ENCODE measurements around the gene CYB5RL. TPM values are rescaled to one million over a fixed set of nuclear protein-coding genes. Genes with fewer than 3 reads are reported as not detected.

Gene CYB5RL, protein sequence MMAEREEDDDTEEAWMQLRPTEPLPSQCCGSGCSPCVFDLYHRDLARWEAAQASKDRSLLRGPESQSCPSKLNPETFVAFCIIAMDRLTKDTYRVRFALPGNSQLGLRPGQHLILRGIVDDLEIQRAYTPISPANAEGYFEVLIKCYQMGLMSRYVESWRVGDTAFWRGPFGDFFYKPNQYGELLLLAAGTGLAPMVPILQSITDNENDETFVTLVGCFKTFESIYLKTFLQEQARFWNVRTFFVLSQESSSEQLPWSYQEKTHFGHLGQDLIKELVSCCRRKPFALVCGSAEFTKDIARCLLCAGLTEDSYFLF
- 5.1 TPM for total RNA-seq

- H3K9me3 ChIP-seq: no peaks in the 10 kb centered on the region
- H3K36me3 ChIP-seq: peaks cover 4 to 14% of the 10 kb centered on the region in 2 donors
- peak within 1 kb of the TSS; percentile 44 to 68 for H3K27ac ChIP-seq
- peak; percentile 74 to 96 for DNase-seq (ENCODE audit: low spot score in 2 of 2)
- intact Hi-C loops (cut with DNase I): loop anchor here (1.0 to 10.0 kb wide), 4 partner anchors 73 to 515 kb away; partner anchors contain the start of genes SSBP3 and TTC4
- no peaks in the 10 kb centered on the region for H3K27me3 ChIP-seq
- H3K4me3 ChIP-seq: peak within 1 kb of the TSS; percentile 73 to 75
- TF ChIP-seq, protein P1, sequence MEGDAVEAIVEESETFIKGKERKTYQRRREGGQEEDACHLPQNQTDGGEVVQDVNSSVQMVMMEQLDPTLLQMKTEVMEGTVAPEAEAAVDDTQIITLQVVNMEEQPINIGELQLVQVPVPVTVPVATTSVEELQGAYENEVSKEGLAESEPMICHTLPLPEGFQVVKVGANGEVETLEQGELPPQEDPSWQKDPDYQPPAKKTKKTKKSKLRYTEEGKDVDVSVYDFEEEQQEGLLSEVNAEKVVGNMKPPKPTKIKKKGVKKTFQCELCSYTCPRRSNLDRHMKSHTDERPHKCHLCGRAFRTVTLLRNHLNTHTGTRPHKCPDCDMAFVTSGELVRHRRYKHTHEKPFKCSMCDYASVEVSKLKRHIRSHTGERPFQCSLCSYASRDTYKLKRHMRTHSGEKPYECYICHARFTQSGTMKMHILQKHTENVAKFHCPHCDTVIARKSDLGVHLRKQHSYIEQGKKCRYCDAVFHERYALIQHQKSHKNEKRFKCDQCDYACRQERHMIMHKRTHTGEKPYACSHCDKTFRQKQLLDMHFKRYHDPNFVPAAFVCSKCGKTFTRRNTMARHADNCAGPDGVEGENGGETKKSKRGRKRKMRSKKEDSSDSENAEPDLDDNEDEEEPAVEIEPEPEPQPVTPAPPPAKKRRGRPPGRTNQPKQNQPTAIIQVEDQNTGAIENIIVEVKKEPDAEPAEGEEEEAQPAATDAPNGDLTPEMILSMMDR (IDR thresholded peaks at IDR 0.05): no peak
- peaks cover 0 to 16% of the 10 kb centered on the region in 2 donors for H3K4me1 ChIP-seq
Observed at GRCh38 chr1:54199765-54200518, at the start of gene CYB5RL, which contains the start of gene MRPL37. Gene CYB5RL (minus strand): TSS chr1:54200030. CDS start chr1:54195616, 4,414 bp downstream. Gene MRPL37 (plus strand): TSS chr1:54200167. CDS start chr1:54200244, 77 bp downstream.

- intact Hi-C loops (cut with DNase I): no loop called here
Observed at GRCh38 chr1:54248966-54249365, 49.1 kb upstream of the CYB5RL start.

DNA sequence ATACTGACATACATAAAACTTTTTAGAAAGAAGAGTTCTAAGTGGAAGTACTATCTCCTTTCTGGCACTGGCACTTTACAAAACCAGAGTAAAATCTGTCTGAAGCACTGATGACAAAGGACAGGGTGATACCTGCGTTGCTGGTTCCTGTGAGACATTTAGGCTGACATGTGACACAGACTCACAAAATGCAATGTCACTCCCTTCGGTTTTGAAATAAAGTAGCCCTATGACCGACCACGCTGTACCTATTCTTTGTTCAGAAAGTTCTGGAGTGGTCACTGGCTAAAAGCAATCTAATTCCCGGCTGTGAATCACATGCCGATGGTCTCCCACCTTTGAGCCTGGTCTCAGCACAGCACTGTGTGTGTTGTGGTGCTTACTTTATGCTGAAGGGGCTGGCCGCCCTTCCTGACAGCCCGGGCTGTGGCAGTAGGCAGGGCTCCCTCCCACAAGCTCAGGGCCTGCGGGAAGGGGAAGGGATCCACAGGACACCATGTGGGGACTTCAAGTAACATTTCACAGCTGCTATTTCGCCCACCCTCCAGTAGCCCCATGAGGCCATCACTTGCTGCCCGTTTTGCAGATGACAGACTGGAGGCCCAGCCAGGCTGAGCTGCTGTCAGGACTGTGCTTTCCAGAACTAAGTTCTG is 48.2 kb upstream of the CYB5RL start:
- intact Hi-C loops (cut with DNase I): no loop called here
- peaks cover 22 to 37% of the 10 kb centered on the region in 2 donors for H3K36me3 ChIP-seq
- no peak for DNase-seq (ENCODE audit: low spot score in 2 of 2)

More at GRCh38 chr1:54248966-54249365, 49.1 kb upstream of the CYB5RL start:
- H3K4me1 ChIP-seq: peaks cover 0 to 2% of the 10 kb centered on the region in 2 donors
- peak in 1 of 2 donors; percentile 52 for DNase-seq (ENCODE audit: low spot score in 2 of 2)
- TF ChIP-seq, protein P1 (IDR thresholded peaks at IDR 0.05): no peak
- H3K36me3 ChIP-seq: peaks cover 22 to 28% of the 10 kb centered on the region in 2 donors
- H3K27me3 ChIP-seq: no peaks in the 10 kb centered on the region
- H3K9me3 ChIP-seq: no peaks in the 10 kb centered on the region
- H3K27ac ChIP-seq: no peak overlapping the region
- H3K4me3 ChIP-seq: no peak overlapping the region

GRCh38 chr1:54246116-54246721 is 46.4 kb upstream of the CYB5RL start:
- no peaks in the 10 kb centered on the region for H3K9me3 ChIP-seq
- intact Hi-C loops (cut with DNase I): no loop called here
- H3K27me3 ChIP-seq: no peaks in the 10 kb centered on the region
- H3K4me1 ChIP-seq: peaks cover 0 to 2% of the 10 kb centered on the region in 2 donors
- H3K4me3 ChIP-seq: no peak overlapping the region
- no peak overlapping the region for H3K27ac ChIP-seq
- H3K36me3 ChIP-seq: peaks cover 30 to 47% of the 10 kb centered on the region in 2 donors
- TF ChIP-seq, protein P1 (IDR thresholded peaks at IDR 0.05): no peak
- no peak for DNase-seq (ENCODE audit: low spot score in 2 of 2)

More for the DNA sequence above, 48.2 kb upstream of the CYB5RL start:
- Histone ChIP-seq H3K27ac (no peak overlapping the region), H3K4me1 (peaks cover 0 to 2% of the 10 kb centered on the region in 2 donors), H3K4me3 (no peak overlapping the region), H3K9me3 (no peaks in the 10 kb centered on the region), H3K27me3 (no peaks in the 10 kb centered on the region)
- TF ChIP-seq, protein P1 (IDR thresholded peaks at IDR 0.05): no peak

DNA sequence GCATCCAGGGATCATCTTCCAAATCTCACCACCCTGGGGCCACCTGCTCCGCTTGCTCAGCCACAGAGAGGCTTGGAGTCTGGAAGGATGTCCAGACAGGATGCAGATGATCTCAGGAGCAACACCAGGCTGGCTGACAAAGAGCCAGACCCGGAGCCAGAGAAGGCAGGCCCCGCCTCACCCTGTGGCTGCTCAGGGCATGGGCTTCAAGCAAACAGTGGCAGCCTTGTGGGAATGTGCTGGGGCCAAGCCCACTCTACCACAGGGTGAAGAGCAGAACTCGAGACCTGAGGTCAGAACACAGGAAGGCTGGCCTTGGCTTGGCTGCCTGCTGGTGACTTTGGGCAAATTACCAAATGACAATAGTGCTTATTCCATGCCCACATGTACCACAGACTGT is 45.7 kb upstream of the CYB5RL start:
- Histone ChIP-seq H3K4me3 (no peak overlapping the region), H3K36me3 (peaks cover 29 to 50% of the 10 kb centered on the region in 2 donors), H3K4me1 (peaks cover 0 to 2% of the 10 kb centered on the region in 2 donors), H3K27me3 (no peaks in the 10 kb centered on the region), H3K9me3 (no peaks in the 10 kb centered on the region), H3K27ac (no peak overlapping the region)
- DNase-seq (ENCODE audit: low spot score in 2 of 2): no peak
- TF ChIP-seq, protein P1 (IDR thresholded peaks at IDR 0.05): no peak
- intact Hi-C loops (cut with DNase I): no loop called here

Data from ascending aorta (tissue), 2 donors.